ENCODE results near the gene BIN1.

The BIN1 gene

GRCh38 chr2:127146071-127146725 is 39.2 kb upstream of the BIN1 start:
- TF ChIP-seq SIN3A (IDR thresholded peaks at IDR 0.05; ENCODE audit: borderline replicate concordance, insufficient read depth, low read length) (no peak), FOXP2 (optimal IDR thresholded peaks at IDR 0.05; ENCODE audit: borderline replicate concordance, extremely low read depth, extremely low read length, insufficient read depth) (no peak), POLR2AphosphoS5 (IDR thresholded peaks at IDR 0.05; ENCODE audit: low read depth, low read length) (no peak)
- TF ChIP-seq, protein P1, sequence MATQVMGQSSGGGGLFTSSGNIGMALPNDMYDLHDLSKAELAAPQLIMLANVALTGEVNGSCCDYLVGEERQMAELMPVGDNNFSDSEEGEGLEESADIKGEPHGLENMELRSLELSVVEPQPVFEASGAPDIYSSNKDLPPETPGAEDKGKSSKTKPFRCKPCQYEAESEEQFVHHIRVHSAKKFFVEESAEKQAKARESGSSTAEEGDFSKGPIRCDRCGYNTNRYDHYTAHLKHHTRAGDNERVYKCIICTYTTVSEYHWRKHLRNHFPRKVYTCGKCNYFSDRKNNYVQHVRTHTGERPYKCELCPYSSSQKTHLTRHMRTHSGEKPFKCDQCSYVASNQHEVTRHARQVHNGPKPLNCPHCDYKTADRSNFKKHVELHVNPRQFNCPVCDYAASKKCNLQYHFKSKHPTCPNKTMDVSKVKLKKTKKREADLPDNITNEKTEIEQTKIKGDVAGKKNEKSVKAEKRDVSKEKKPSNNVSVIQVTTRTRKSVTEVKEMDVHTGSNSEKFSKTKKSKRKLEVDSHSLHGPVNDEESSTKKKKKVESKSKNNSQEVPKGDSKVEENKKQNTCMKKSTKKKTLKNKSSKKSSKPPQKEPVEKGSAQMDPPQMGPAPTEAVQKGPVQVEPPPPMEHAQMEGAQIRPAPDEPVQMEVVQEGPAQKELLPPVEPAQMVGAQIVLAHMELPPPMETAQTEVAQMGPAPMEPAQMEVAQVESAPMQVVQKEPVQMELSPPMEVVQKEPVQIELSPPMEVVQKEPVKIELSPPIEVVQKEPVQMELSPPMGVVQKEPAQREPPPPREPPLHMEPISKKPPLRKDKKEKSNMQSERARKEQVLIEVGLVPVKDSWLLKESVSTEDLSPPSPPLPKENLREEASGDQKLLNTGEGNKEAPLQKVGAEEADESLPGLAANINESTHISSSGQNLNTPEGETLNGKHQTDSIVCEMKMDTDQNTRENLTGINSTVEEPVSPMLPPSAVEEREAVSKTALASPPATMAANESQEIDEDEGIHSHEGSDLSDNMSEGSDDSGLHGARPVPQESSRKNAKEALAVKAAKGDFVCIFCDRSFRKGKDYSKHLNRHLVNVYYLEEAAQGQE (IDR thresholded peaks at IDR 0.05; ENCODE audit: insufficient read depth in 1 of 2, low read depth in 2 of 2, low read length in 2 of 2): no peak

DNA sequence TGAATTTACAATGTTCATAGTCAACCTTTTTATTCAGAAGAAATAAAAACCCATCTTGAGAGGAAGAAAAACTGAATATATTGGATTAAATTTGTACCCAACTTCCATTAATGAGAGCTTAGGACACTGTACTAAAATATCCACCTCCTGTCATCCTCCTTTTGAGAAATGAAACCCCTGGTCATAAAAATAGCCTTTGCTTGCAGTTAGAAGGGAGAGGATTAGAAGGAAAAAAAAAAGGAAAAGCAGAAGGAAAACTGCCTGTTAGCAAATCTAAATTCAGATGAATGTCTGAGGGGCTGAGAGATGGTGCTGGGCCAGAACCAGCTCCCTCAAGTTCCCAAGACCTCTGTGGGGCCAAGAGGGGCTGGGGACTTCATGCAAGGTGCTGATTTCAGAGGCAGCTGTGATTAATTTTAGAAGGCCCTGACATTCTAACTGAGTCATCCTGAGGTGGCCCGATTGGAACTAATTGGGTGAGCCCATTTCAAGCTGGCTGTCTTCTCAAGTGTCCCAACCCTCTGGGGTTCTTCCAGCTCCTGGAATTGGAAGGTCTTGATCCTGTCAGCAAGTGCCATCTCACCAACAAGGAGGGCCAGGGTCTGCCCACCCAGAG is 38.4 kb upstream of the BIN1 start:
- TF ChIP-seq, protein P1 (IDR thresholded peaks at IDR 0.05; ENCODE audit: insufficient read depth in 1 of 2, low read depth in 2 of 2, low read length in 2 of 2): no peak
- TF ChIP-seq TAF1 (IDR thresholded peaks at IDR 0.05; ENCODE audit: borderline replicate concordance, insufficient read depth, low read length) (no peak), POLR2AphosphoS5 (IDR thresholded peaks at IDR 0.05; ENCODE audit: low read depth, low read length) (no peak), SIN3A (IDR thresholded peaks at IDR 0.05; ENCODE audit: borderline replicate concordance, insufficient read depth, low read length) (no peak), FOXP2 (optimal IDR thresholded peaks at IDR 0.05; ENCODE audit: borderline replicate concordance, extremely low read depth, extremely low read length, insufficient read depth) (no peak)

- TF ChIP-seq, protein P1 (IDR thresholded peaks at IDR 0.05; ENCODE audit: insufficient read depth in 1 of 2, low read depth in 2 of 2, low read length in 2 of 2): no peak
- TF ChIP-seq FOXP2 (optimal IDR thresholded peaks at IDR 0.05; ENCODE audit: borderline replicate concordance, extremely low read depth, extremely low read length, insufficient read depth) (no peak), POLR2AphosphoS5 (IDR thresholded peaks at IDR 0.05; ENCODE audit: low read depth, low read length) (no peak), TAF1 (IDR thresholded peaks at IDR 0.05; ENCODE audit: borderline replicate concordance, insufficient read depth, low read length) (no peak), SIN3A (IDR thresholded peaks at IDR 0.05; ENCODE audit: borderline replicate concordance, insufficient read depth, low read length) (no peak)
Measured at GRCh38 chr2:127143841-127144782, 37.2 kb upstream of the BIN1 start.

GRCh38 chr2:127142663-127143630 is 36.0 kb upstream of the BIN1 start:
- TF ChIP-seq FOXP2 (optimal IDR thresholded peaks at IDR 0.05; ENCODE audit: borderline replicate concordance, extremely low read depth, extremely low read length, insufficient read depth): no peak
- no peak for TF ChIP-seq SIN3A (IDR thresholded peaks at IDR 0.05; ENCODE audit: borderline replicate concordance, insufficient read depth, low read length)
- TF ChIP-seq, protein P1 (IDR thresholded peaks at IDR 0.05; ENCODE audit: insufficient read depth in 1 of 2, low read depth in 2 of 2, low read length in 2 of 2): no peak

All from PFSK-1 (cell line).